ENCODE data around the gene GAS2L3.

GAS2L3 gene

GRCh38 chr12:100668945-100669536 is 95.6 kb downstream of the GAS2L3 start:
- peak; percentile 42 for DNase-seq

- no peak for DNase-seq
These were observed 96.4 kb downstream of the GAS2L3 start for GRCh38 chr12:100669922-100670321.

- DNase-seq: no peak
These were observed 98.1 kb downstream of the GAS2L3 start for GRCh38 chr12:100671396-100672074.

- no peak for DNase-seq
These were observed 98.7 kb downstream of the GAS2L3 start for GRCh38 chr12:100672075-100672592.

GRCh38 chr12:100674036-100674888 is 100.8 kb downstream of the GAS2L3 start:
- DNase-seq: no peak

Measured in fibroblast of skin of right quadriceps (primary cell).